OCI-LY3 (cell line): ENCODE results near the gene GUCY1B1.

Source experiments
- CTCF ChIP-seq: fragments of 200-600, 300-600 bp; sonication (generic); IDR thresholded peaks from 2 replicates; pipeline ENCODE4 v1.5.1; 2014; ENCODE audit warnings: antibody characterized with exemption, low read length, low read depth
- EZH2phosphoT487 ChIP-seq: fragments of 200-600 bp; shearing (Covaris generic); IDR thresholded peaks from 2 replicates; pipeline ENCODE4 v1.6.1; 2018; ENCODE audit warnings: antibody characterized with exemption, mixed run types, low read depth

- TF ChIP-seq CTCF: no peak
- TF ChIP-seq EZH2phosphoT487: no peak
Observed at GRCh38 chr4:155761916-155762315, 3.1 kb downstream of the GUCY1B1 start.
